ENCODE measurements around the gene OR10Z1. TPM values are rescaled to one million over a fixed set of nuclear protein-coding genes. Genes with fewer than 3 reads are reported as not detected.

Gene OR10Z1
- polyA plus RNA-seq, 4 donors, result 0.05 to 0.10 (median 0.06) TPM

Other genes with a start within 250 kb of the OR10Z1 start
- gene OR10T2, start 205.8 kb upstream of the OR10Z1 start, polyA plus RNA-seq (ENCODE audit: insufficient read length in 4 of 4), result not detected
- gene OR10K2, start 179.0 kb upstream of the OR10Z1 start, polyA plus RNA-seq (ENCODE audit: insufficient read length in 4 of 4), result under 1 TPM in 1 of 4 donors, not detected in 3; 0.05 TPM
- gene OR10K1, start 143.4 kb upstream of the OR10Z1 start, polyA plus RNA-seq (ENCODE audit: insufficient read length in 4 of 4), result under 1 TPM in 1 of 4 donors, not detected in 3; 0.05 TPM
- not detected for gene OR10R2, start 133.0 kb upstream of the OR10Z1 start, polyA plus RNA-seq (ENCODE audit: insufficient read length in 4 of 4)
- gene OR6Y1, start 50.9 kb upstream of the OR10Z1 start, polyA plus RNA-seq (ENCODE audit: insufficient read length in 4 of 4), result not detected
- not detected for gene OR6P1, start 34.7 kb upstream of the OR10Z1 start, polyA plus RNA-seq (ENCODE audit: insufficient read length in 4 of 4)
- gene OR10X1, start 25.4 kb upstream of the OR10Z1 start, polyA plus RNA-seq (ENCODE audit: insufficient read length in 4 of 4), result not detected
- gene SPTA1, start 81.4 kb downstream of the OR10Z1 start, polyA plus RNA-seq (ENCODE audit: insufficient read length in 4 of 4), result 1 to 10 TPM; 1.1 to 5.9 (median 1.8) TPM
- not detected for gene OR6K2, start 95.4 kb downstream of the OR10Z1 start, polyA plus RNA-seq (ENCODE audit: insufficient read length in 4 of 4)
- under 1 TPM in 3 of 4 donors, not detected in 1; 0.07 to 0.14 (median 0.08) TPM for gene OR6K3, start 115.5 kb downstream of the OR10Z1 start, polyA plus RNA-seq (ENCODE audit: insufficient read length in 4 of 4)
- gene OR6K6, start 149.5 kb downstream of the OR10Z1 start, polyA plus RNA-seq (ENCODE audit: insufficient read length in 4 of 4), result not detected
- gene OR6N1, start 166.9 kb downstream of the OR10Z1 start, polyA plus RNA-seq (ENCODE audit: insufficient read length in 4 of 4), result under 1 TPM in 1 of 4 donors, not detected in 3; 0.06 TPM
- not detected for gene OR6N2, start 175.9 kb downstream of the OR10Z1 start, polyA plus RNA-seq (ENCODE audit: insufficient read length in 4 of 4)
- gene MNDA, start 226.1 kb downstream of the OR10Z1 start, polyA plus RNA-seq (ENCODE audit: insufficient read length in 4 of 4), result 1 to 10 TPM; 2.9 to 4.8 (median 3.5) TPM